ENCODE results near the gene PANK4.

DNA sequence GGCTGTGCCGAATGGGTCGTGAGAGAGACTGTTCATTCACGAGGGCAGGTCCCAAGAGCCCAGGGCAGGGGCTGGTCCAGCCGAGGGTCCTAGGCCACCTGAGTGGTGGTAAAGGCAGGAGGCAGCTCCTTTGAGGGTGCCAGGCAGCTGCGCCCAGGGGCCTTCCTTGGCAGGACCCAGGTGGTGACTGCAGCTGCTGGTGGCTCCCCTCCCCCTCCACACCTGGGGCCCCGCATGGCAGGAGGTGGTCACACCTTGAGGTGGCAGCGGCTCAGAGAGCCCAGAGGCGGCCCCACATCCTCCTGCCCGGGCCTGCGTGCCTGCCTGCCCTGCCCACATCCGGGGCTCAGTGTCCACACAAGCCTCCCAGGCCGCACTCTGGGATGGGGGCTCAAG is 60.1 kb downstream of the PANK4 start:
- TF ChIP-seq MAX (IDR thresholded peaks at IDR 0.05): no peak
- TF ChIP-seq CBX2 (IDR thresholded peaks at IDR 0.05; ENCODE audit: borderline replicate concordance, low read depth): no peak
- no peak for TF ChIP-seq CTCF (IDR thresholded peaks at IDR 0.05)
- TF ChIP-seq NR3C1 (IDR thresholded peaks at IDR 0.05): no peak
- TF ChIP-seq HEYL (CRISPR knock-in tag; IDR thresholded peaks at IDR 0.05): no peak
- TF ChIP-seq ATOH8 (CRISPR knock-in tag; IDR thresholded peaks at IDR 0.05; ENCODE audit: low read depth): no peak
- no peak for TF ChIP-seq POLR2A (IDR thresholded peaks at IDR 0.05; ENCODE audit: low read length)
- TF ChIP-seq ZNF302 (CRISPR knock-in tag; IDR thresholded peaks at IDR 0.05): no peak
- no peak for TF ChIP-seq TP53 (CRISPR knock-in tag; IDR thresholded peaks at IDR 0.05)
- TF ChIP-seq JUNB (IDR thresholded peaks at IDR 0.05): no peak
- no peak for TF ChIP-seq SREBF2 (IDR thresholded peaks at IDR 0.05)

Data from A549 (cell line).